Naive B cell (primary cell): ENCODE data around the gene ROBO1. TPM values are rescaled to one million over a fixed set of nuclear protein-coding genes. Genes with fewer than 3 reads are reported as not detected.
A peak's percentile ranks its signal among the peaks of the same experiment; 100 is the strongest.
"Not testable (repeated sequence)": the region's sequence is repeated elsewhere in the genome, so short reads cannot be mapped to it uniquely, and the experiment has no call there.

Experiments
- ATAC-seq, 2 donors: fragments of 150-1000 bp; cut with Tn5 transposase; 2 replicates each; pipeline ENCODE4 v1.10.0; 2021; ENCODE audit warnings: low read depth in 2 of 2, mild to moderate bottlenecking in 2 of 2, moderate library complexity in 2 of 2
- DNase-seq: peaks from one replicate; pipeline ENCODE4 v3.0.0; 2022
- H3K27ac Mint-ChIP-seq, 6 donors: one replicate each; pipeline ENCODE4 v1.8.0; 2020 to 2022; ENCODE audit warnings: mild to moderate bottlenecking in 6 of 6, mixed read lengths in 6 of 6, moderate library complexity in 5 of 6, inconsistent platforms in 2 of 6
- H3K27me3 Mint-ChIP-seq, 3 donors: one replicate each; pipeline ENCODE4 v1.8.0; 2021 to 2022; ENCODE audit warnings: mixed read lengths in 3 of 3, mild to moderate bottlenecking in 1 of 3
- H3K36me3 Mint-ChIP-seq, 2 donors: one replicate each; pipeline ENCODE4 v1.8.0; 2020 to 2022; ENCODE audit warnings: mixed read lengths in 2 of 2, inconsistent platforms in 1 of 2, mild to moderate bottlenecking in 1 of 2
- H3K4me1 Mint-ChIP-seq, 3 donors: one replicate each; pipeline ENCODE4 v1.8.0; 2020 to 2022; ENCODE audit warnings: mixed read lengths in 3 of 3, inconsistent platforms in 1 of 3, mild to moderate bottlenecking in 1 of 3, moderate library complexity in 1 of 3
- H3K4me3 Mint-ChIP-seq, 8 donors: one replicate each; pipeline ENCODE4 v1.8.0; 2020 to 2022; ENCODE audit warnings: mild to moderate bottlenecking in 8 of 8, mixed read lengths in 8 of 8, moderate library complexity in 8 of 8, inconsistent platforms in 2 of 8
- H3K9me3 Mint-ChIP-seq, 7 donors: one replicate each; pipeline ENCODE4 v1.8.0; 2020 to 2022; ENCODE audit warnings: mixed read lengths in 7 of 7, mild to moderate bottlenecking in 5 of 7, inconsistent platforms in 2 of 7, moderate library complexity in 1 of 7
- polyA plus RNA-seq, 6 donors: library from polyadenylated mRNA; unstranded; fragments of 300-500 nt; fragmentation: Illumina TruSeq; gene quantifications; one replicate each; pipeline ENCODE4 v1.2.3, GENCODE V29; 2021; ENCODE audit warnings: low read depth in 6 of 6

Gene ROBO1
- polyA plus RNA-seq, 6 donors from 2014 or later: 0.39 to 0.44 TPM; not detected in 4

DNA sequence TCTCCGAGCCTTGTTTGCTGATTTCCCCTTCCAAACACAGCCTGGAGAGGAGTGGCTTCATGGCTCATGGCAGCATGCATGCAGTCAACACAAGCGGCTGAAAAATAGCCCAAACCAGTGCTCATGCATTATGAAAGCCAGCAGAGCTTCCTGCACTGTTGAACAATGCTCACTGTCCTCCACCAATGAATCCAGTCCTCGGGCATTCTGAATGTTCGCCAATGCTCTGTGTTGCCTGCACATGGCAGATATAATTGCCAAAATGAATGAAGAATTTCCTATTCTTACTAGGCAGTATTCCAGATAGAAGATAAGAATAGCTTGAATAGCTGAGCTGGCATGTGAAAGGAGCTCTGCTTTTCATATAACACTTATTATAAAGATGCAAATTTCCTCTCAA is 252.7 kb downstream of the ROBO1 start:
- ATAC-seq: no peak

DNA sequence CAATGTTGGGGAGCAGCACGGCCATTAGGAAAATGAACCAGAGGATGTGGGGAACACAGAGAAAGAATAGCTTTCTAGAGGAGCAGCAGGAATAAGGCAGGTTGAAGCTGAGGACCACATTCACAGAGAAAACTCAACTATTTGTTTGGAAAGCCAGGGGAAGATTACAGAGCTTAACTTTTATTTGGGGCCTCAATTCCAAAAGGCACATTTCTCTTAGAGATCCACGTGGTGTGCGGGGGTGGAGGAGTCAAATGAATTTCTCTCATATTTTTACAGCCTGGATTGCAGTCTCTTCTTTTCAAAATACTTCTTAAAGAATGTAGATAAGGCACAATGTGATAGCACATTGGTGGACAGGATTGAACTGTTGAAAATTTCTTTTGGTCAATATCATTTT is 253.7 kb downstream of the ROBO1 start:
- H3K9me3 Mint-ChIP-seq: no peaks in the 10 kb centered on the region
- no peaks in the 10 kb centered on the region for H3K4me1 Mint-ChIP-seq
- no peak for DNase-seq
- H3K27me3 Mint-ChIP-seq: no peaks in the 10 kb centered on the region
- ATAC-seq: no peak
- no peaks in the 10 kb centered on the region for H3K36me3 Mint-ChIP-seq
- no peak overlapping the region for H3K4me3 Mint-ChIP-seq
- no peak overlapping the region for H3K27ac Mint-ChIP-seq

More for the DNA sequence above, 252.7 kb downstream of the ROBO1 start:
- no peak for DNase-seq
- no peak overlapping the region for H3K27ac Mint-ChIP-seq
- no peaks in the 10 kb centered on the region for H3K27me3 Mint-ChIP-seq
- H3K9me3 Mint-ChIP-seq: no peaks in the 10 kb centered on the region
- H3K4me3 Mint-ChIP-seq: no peak overlapping the region
- H3K4me1 Mint-ChIP-seq: no peaks in the 10 kb centered on the region
- H3K36me3 Mint-ChIP-seq: no peaks in the 10 kb centered on the region

- no peak overlapping the region for H3K4me3 Mint-ChIP-seq
- H3K27ac Mint-ChIP-seq: no peak overlapping the region
- ATAC-seq (no peak), DNase-seq (no peak)
- peaks cover 0 to 5% (median 0%) of the 10 kb centered on the region in 7 donors for H3K9me3 Mint-ChIP-seq
- H3K36me3 Mint-ChIP-seq: no peaks in the 10 kb centered on the region
- H3K27me3 Mint-ChIP-seq: no peaks in the 10 kb centered on the region
- no peaks in the 10 kb centered on the region for H3K4me1 Mint-ChIP-seq
Measured at GRCh38 chr3:79506751-79507150, 261.0 kb downstream of the ROBO1 start.

GRCh38 chr3:79502216-79502681 is 265.5 kb downstream of the ROBO1 start:
- ATAC-seq, H3K36me3 Mint-ChIP-seq, H3K4me1 Mint-ChIP-seq: not testable (repeated sequence)

DNA sequence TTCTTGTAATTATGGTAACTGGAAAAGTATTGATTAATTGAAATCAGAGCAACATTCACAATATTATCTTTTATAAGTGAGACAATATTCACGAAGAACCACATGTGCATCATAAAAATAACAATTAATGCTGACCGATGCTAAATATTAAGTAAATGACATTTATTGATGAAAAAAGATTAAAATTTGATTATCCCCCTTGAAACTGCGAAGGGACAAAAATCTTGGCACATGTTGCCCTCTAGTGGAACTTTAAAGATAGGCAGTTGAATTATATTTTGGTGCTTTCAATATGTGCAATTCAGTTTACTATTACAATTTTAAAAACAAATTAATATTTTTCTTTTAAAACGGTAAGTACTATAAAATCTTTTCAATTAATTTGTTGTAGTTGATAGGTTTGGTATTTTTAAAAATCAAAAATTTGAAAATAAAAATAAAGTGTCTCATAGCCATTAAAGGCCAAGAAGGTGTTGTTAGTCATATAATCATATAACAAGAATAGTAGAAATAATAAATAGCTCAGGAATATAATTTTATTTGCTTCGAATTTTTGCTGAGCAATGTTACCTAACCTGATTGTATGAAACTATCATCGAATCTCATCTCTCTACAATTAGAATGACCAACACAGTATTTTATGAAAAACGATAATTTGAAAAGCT is 270.2 kb downstream of the ROBO1 start:
- Mint-ChIP-seq H3K9me3 (peaks cover 0 to 4% (median 0%) of the 10 kb centered on the region in 7 donors), H3K36me3 (no peaks in the 10 kb centered on the region), H3K27me3 (no peaks in the 10 kb centered on the region), H3K4me1 (no peaks in the 10 kb centered on the region), H3K27ac (no peak overlapping the region), H3K4me3 (no peak overlapping the region)
- DNase-seq (no peak), ATAC-seq (no peak)

More at GRCh38 chr3:79502216-79502681, 265.5 kb downstream of the ROBO1 start:
- H3K4me3 Mint-ChIP-seq, DNase-seq, H3K27me3 Mint-ChIP-seq, H3K9me3 Mint-ChIP-seq, H3K27ac Mint-ChIP-seq: not testable (repeated sequence)

GRCh38 chr3:79491029-79491641 is 276.7 kb downstream of the ROBO1 start:
- no peak for ATAC-seq
- Mint-ChIP-seq H3K4me3 (peak overlapping the region in 1 of 8 donors; percentile 23), H3K27me3 (no peaks in the 10 kb centered on the region), H3K9me3 (no peaks in the 10 kb centered on the region), H3K4me1 (no peaks in the 10 kb centered on the region), H3K36me3 (no peaks in the 10 kb centered on the region), H3K27ac (no peak overlapping the region)
- DNase-seq: no peak

- Mint-ChIP-seq H3K27ac (no peak overlapping the region), H3K36me3 (no peaks in the 10 kb centered on the region), H3K27me3 (no peaks in the 10 kb centered on the region), H3K9me3 (no peaks in the 10 kb centered on the region), H3K4me1 (no peaks in the 10 kb centered on the region), H3K4me3 (no peak overlapping the region)
- DNase-seq (no peak), ATAC-seq (no peak)
Measured at GRCh38 chr3:79490165-79491028, 277.4 kb downstream of the ROBO1 start.

- no peak for ATAC-seq
- DNase-seq: no peak
- Mint-ChIP-seq H3K4me3 (no peak overlapping the region), H3K27ac (no peak overlapping the region), H3K27me3 (no peaks in the 10 kb centered on the region), H3K4me1 (no peaks in the 10 kb centered on the region), H3K36me3 (no peaks in the 10 kb centered on the region), H3K9me3 (no peaks in the 10 kb centered on the region)
Measured at GRCh38 chr3:79488407-79488806, 279.4 kb downstream of the ROBO1 start.

DNA sequence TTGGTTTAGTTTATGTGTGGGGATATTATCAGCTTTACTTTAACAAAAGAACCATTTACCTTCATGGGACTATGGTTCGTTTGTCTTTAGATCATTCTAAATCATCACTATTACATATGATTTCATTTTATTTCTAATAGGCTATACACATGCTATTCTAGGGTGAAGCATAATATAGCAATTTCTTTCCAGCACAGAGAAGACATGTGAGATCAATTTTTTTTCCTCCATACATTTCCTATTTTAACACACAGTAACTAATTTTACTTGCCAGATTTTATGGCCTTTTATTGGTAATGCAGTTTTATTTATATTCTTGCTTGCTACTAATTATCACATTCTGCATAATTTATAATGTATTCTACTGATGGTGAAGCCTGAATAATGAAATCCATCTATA is 287.1 kb downstream of the ROBO1 start:
- DNase-seq (no peak), ATAC-seq (no peak)
- Mint-ChIP-seq H3K9me3 (peaks cover 0 to 5% (median 0%) of the 10 kb centered on the region in 7 donors), H3K4me1 (no peaks in the 10 kb centered on the region), H3K27ac (no peak overlapping the region), H3K27me3 (no peaks in the 10 kb centered on the region), H3K36me3 (no peaks in the 10 kb centered on the region), H3K4me3 (no peak overlapping the region)

DNA sequence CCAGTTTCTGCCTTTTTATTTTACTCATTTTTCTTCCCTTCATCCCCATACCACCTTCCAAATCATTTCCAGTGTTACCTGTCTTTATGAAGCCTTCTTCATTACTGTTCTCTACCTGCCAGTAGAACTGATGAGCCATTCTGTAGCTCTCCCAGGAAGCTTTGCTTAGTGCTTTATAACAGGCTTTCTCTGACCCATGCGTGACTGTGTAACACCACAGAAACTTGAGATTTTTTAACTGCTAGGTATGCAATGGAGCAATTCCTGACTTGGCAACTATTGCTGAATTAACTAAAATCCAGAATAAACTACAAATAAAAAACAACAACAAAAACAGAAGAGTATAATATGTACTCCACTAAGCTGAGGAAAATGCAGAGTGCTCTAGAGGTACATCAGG is 289.2 kb downstream of the ROBO1 start:
- Mint-ChIP-seq H3K4me3 (no peak overlapping the region), H3K27ac (no peak overlapping the region), H3K36me3 (no peaks in the 10 kb centered on the region), H3K27me3 (no peaks in the 10 kb centered on the region), H3K9me3 (peaks cover 0 to 5% (median 0%) of the 10 kb centered on the region in 7 donors), H3K4me1 (no peaks in the 10 kb centered on the region)
- no peak for ATAC-seq
- DNase-seq: no peak

DNA sequence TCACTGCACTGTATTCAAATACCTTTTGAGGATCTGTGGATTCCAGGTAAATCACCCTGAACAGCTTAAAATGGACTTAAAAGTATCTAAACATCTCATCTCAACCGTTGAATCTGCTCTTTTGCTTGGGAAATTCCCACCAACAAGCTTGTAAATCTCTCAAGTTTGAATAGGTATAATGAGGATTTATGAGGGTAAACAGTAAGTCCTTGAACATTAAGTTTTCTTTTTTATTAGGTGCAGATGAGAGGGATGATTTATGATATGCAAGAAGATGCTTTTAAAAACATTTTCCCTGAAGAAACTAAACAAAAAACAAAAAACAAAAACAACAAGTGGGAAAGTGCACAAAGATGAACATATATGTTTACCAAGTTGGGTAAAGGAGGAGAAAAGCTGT is 290.6 kb downstream of the ROBO1 start:
- Mint-ChIP-seq H3K4me3 (no peak overlapping the region), H3K9me3 (peaks cover 0 to 5% (median 0%) of the 10 kb centered on the region in 7 donors), H3K36me3 (no peaks in the 10 kb centered on the region), H3K27me3 (no peaks in the 10 kb centered on the region), H3K27ac (no peak overlapping the region), H3K4me1 (no peaks in the 10 kb centered on the region)
- DNase-seq: no peak
- no peak for ATAC-seq

GRCh38 chr3:79473993-79474392 is 293.8 kb downstream of the ROBO1 start:
- Mint-ChIP-seq H3K27ac (no peak overlapping the region), H3K9me3 (peaks cover 0 to 5% (median 0%) of the 10 kb centered on the region in 7 donors), H3K27me3 (no peaks in the 10 kb centered on the region), H3K36me3 (no peaks in the 10 kb centered on the region), H3K4me3 (no peak overlapping the region), H3K4me1 (no peaks in the 10 kb centered on the region)
- ATAC-seq: no peak
- no peak for DNase-seq

DNA sequence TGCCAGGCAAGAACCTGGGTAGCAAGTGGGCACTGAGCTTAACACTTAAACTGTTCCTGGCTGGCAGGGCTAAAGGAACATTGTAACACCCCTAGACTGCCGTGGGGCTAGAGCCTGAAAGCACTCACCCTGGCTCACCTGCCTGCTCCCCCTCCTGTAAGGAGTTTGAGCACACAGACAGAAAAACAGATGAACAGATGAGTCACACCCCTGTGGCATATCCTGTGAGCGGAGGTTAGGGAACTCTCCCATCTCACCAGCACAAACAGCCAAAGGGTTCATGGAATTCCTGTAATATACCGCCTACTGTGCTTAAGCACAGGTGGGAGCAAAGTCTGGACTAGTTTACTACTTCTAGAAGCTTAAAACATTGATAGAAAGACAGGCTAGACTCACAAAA is 300.1 kb downstream of the ROBO1 start:
- Mint-ChIP-seq H3K9me3 (peaks cover 0 to 1% (median 0%) of the 10 kb centered on the region in 7 donors), H3K4me1 (no peaks in the 10 kb centered on the region), H3K36me3 (no peaks in the 10 kb centered on the region), H3K27ac (no peak overlapping the region), H3K27me3 (no peaks in the 10 kb centered on the region), H3K4me3 (no peak overlapping the region)
- DNase-seq: no peak
- ATAC-seq: no peak
